ENCODE measurements around the gene CSMD2.

Gene CSMD2

DNA sequence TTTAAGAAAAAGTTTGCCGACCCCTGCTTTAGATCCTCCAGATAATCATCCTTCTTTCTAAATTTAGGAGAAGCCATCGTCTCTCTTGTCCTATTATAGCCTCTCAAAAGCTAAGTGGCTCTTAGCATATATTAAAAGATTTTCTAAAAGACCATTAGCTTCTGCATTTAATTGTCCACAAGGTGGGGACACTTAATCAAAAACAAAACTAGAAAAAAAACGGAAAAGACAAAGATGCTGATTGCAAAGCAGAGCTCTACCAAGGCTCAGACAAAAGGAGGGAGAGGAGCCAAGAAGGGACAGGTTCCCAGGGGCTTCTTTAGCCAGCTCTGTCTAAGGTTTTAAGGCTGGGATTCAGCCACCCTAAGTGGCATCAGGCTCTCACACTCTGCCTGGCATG, 429.4 kb downstream of the CSMD2 start:
- CTCF ChIA-PET, result interaction anchor here (0.9 kb wide), 1 partner anchor 172 kb away, joined by 3 read pairs; no protein-coding TSS in a partner anchor
- Mint-ChIP-seq H3K27me3 (peaks cover 5% of the 10 kb centered on the region), H3K9me3 (no peaks in the 10 kb centered on the region), H3K27ac (no peak overlapping the region), H3K36me3 (no peaks in the 10 kb centered on the region), H3K4me3 (no peak overlapping the region), H3K4me1 (no peaks in the 10 kb centered on the region)
- no peak for DNase-seq

DNA sequence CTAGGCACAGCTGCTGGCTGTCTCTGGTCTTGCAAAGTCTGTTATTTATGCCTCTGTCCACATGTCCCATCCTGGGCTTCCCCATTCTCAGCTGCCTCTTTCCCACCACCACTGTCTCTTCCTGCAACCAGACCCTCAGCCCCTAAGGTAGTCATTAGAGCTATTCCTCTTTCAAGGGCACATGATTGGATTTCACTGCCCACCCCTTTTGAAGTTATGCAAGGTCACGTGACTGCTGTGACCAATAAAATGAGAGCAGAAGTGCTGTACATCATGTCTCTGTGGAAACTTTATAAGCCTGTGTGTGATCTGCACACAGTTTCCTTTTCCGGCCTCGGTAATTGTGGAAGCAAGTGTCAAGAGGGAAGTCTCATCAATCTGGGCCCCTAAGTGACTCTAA, 437.7 kb downstream of the CSMD2 start:
- Mint-ChIP-seq H3K4me1 (no peaks in the 10 kb centered on the region), H3K9me3 (no peaks in the 10 kb centered on the region), H3K36me3 (no peaks in the 10 kb centered on the region), H3K4me3 (no peak overlapping the region), H3K27me3 (peaks cover 2% of the 10 kb centered on the region), H3K27ac (no peak overlapping the region)
- DNase-seq, result no peak
- CTCF ChIA-PET, result no interaction called here

GRCh38 chr1:33726274-33726804, 438.7 kb downstream of the CSMD2 start:
- CTCF ChIA-PET, result interaction anchor here (0.5 kb wide), 1 partner anchor 153 kb away, joined by 3 read pairs; no protein-coding TSS in a partner anchor
- H3K9me3 Mint-ChIP-seq, result no peaks in the 10 kb centered on the region
- no peak overlapping the region for H3K27ac Mint-ChIP-seq
- H3K4me1 Mint-ChIP-seq, result no peaks in the 10 kb centered on the region
- no peaks in the 10 kb centered on the region for H3K27me3 Mint-ChIP-seq
- H3K4me3 Mint-ChIP-seq, result no peak overlapping the region
- H3K36me3 Mint-ChIP-seq, result no peaks in the 10 kb centered on the region
- no peak for DNase-seq

DNA sequence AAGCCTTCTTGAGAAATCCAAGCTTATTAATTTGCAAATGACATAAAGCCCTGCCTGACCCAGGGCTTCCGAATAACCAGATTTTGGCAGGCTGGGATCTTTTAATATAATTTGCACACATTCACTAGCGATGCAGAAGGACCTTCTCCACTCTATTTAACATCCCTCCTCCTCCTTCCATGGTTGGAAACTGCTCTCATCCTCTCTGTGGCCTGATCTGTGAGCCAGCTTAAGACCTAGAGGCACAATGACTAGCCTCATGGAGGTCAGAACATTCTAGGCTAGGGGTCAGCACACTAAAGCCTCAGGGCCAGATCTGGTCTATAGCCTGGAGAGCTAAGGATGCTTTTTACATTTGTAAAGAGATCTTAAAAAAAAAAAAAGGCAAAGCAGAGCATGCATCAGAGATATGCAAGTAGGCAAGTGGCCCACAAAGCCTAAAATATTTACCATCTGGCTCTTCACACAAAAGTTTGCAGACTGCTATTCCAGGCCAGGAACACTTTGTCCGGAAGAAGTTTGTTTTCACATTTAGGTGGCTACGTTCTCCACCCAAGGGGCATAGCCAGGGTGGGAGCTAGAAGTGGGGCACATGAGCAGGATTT, 439.4 kb downstream of the CSMD2 start:
- no peaks in the 10 kb centered on the region for H3K9me3 Mint-ChIP-seq
- H3K27me3 Mint-ChIP-seq, result no peaks in the 10 kb centered on the region
- CTCF ChIA-PET, result no interaction called here
- DNase-seq, result no peak
- H3K36me3 Mint-ChIP-seq, result no peaks in the 10 kb centered on the region
- H3K4me1 Mint-ChIP-seq, result no peaks in the 10 kb centered on the region
- no peak overlapping the region for H3K4me3 Mint-ChIP-seq
- no peak overlapping the region for H3K27ac Mint-ChIP-seq

DNA sequence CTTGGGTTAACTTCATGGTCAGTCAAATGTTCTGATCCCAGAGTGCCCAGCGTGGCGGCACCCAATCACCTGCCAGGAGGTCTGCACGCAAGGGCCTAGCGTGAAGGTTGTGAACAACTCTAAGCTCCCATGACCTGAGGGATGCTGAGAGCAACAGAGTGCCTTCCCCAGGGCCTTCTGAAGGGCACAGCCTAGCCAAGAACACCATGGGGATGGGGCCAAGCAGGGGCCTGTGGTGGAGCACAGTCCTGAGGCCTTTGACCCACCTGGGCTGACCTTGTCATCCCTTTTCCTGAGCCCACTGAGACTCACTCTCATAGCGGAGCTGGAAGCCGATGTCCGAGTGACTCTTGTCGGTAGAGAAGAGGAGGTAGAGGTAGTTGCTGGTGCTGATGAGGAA, 440.0 kb downstream of the CSMD2 start:
- no peak for DNase-seq
- H3K4me3 Mint-ChIP-seq, result no peak overlapping the region
- CTCF ChIA-PET, result no interaction called here
- H3K36me3 Mint-ChIP-seq, result no peaks in the 10 kb centered on the region
- no peak overlapping the region for H3K27ac Mint-ChIP-seq
- no peaks in the 10 kb centered on the region for H3K9me3 Mint-ChIP-seq
- no peaks in the 10 kb centered on the region for H3K27me3 Mint-ChIP-seq
- H3K4me1 Mint-ChIP-seq, result no peaks in the 10 kb centered on the region

- Mint-ChIP-seq H3K4me3 (no peak overlapping the region), H3K36me3 (no peaks in the 10 kb centered on the region), H3K27ac (no peak overlapping the region), H3K9me3 (no peaks in the 10 kb centered on the region), H3K4me1 (no peaks in the 10 kb centered on the region), H3K27me3 (no peaks in the 10 kb centered on the region)
- DNase-seq, result no peak
- CTCF ChIA-PET, result no interaction called here
These were observed 440.7 kb downstream of the CSMD2 start for GRCh38 chr1:33724348-33724747.

DNA sequence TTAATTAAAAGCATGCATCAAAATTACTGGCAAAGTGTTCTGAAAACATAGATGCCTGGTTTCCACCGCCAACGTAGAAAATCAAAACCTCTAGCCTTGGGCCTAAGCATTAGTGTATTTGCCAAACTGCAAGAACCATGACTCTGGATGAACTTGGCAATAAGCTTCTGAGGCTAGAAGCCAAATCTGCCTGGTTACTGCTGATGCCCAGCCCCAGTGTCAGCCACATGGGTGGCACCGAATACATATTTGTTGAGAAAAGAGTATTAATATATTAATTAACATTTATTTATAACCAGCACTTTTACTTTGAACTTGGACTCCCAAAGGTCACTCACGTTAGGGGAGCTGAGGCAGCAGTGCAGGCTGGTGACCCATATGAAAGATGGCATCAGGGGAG, 441.8 kb downstream of the CSMD2 start:
- H3K9me3 Mint-ChIP-seq, result no peaks in the 10 kb centered on the region
- no peak for DNase-seq
- H3K36me3 Mint-ChIP-seq, result no peaks in the 10 kb centered on the region
- CTCF ChIA-PET, result no interaction called here
- H3K27me3 Mint-ChIP-seq, result no peaks in the 10 kb centered on the region
- H3K27ac Mint-ChIP-seq, result no peak overlapping the region
- H3K4me3 Mint-ChIP-seq, result no peak overlapping the region
- no peaks in the 10 kb centered on the region for H3K4me1 Mint-ChIP-seq

- Mint-ChIP-seq H3K36me3 (no peaks in the 10 kb centered on the region), H3K4me3 (no peak overlapping the region), H3K9me3 (no peaks in the 10 kb centered on the region), H3K27ac (no peak overlapping the region), H3K27me3 (no peaks in the 10 kb centered on the region), H3K4me1 (no peaks in the 10 kb centered on the region)
- no peak for DNase-seq
- CTCF ChIA-PET, result interaction anchor here (1.4 to 1.8 kb wide), 2 partner anchors 9 to 89 kb away, joined by 3 to 5 read pairs; no protein-coding TSS in a partner anchor
These were observed 443.7 kb downstream of the CSMD2 start for GRCh38 chr1:33721301-33721815.

GRCh38 chr1:33719771-33720670, 445.0 kb downstream of the CSMD2 start:
- H3K36me3 Mint-ChIP-seq, result no peaks in the 10 kb centered on the region
- H3K4me1 Mint-ChIP-seq, result no peaks in the 10 kb centered on the region
- H3K4me3 Mint-ChIP-seq, result no peak overlapping the region
- no peaks in the 10 kb centered on the region for H3K9me3 Mint-ChIP-seq
- H3K27ac Mint-ChIP-seq, result no peak overlapping the region
- DNase-seq, result no peak
- H3K27me3 Mint-ChIP-seq, result no peaks in the 10 kb centered on the region
- CTCF ChIA-PET, result interaction anchor here (0.8 to 1.8 kb wide), 2 partner anchors 87 to 413 kb away, joined by 3 to 5 read pairs; no protein-coding TSS in a partner anchor

DNA sequence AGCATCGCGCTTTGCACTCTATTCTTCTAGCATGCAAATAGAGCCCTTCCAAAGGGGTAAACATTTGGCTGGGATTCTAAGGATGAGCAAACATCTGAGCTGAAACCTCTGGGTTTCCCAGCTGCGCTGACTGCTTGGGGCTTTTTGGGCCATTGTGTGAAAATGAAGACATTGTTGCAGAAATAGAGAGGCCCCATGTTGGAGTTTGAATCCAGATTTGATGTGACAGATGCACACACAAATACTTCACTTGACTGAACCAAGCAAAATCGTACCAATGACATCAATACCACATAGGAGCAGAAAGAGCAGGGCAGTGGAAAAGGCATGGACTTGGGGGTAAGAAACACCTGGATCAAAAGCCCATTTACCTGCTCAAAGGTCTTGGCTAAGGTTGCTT, 445.7 kb downstream of the CSMD2 start:
- CTCF ChIA-PET, result no interaction called here
- no peak overlapping the region for H3K4me3 Mint-ChIP-seq
- no peak overlapping the region for H3K27ac Mint-ChIP-seq
- no peaks in the 10 kb centered on the region for H3K36me3 Mint-ChIP-seq
- no peak for DNase-seq
- H3K4me1 Mint-ChIP-seq, result no peaks in the 10 kb centered on the region
- no peaks in the 10 kb centered on the region for H3K9me3 Mint-ChIP-seq
- H3K27me3 Mint-ChIP-seq, result no peaks in the 10 kb centered on the region

DNA sequence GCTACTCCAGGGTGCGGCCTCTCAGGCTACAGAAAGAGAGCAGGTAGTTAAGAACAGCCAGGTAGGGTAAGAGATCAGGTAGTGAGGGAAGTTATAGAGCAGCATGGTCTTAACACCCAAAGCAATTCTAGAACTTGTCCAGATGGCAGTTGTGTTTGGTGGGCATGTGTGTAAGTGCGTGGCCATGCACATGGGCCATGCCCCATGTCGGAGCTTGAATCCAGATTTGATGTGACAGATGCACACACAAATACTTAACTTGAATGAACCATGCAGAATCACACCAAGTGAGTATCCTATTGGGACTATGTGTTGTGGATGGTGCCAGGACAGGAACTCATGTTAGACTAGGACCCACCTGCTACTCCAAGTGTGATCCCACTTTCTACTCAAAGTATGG, 446.8 kb downstream of the CSMD2 start:
- Mint-ChIP-seq H3K36me3 (no peaks in the 10 kb centered on the region), H3K27me3 (no peaks in the 10 kb centered on the region), H3K27ac (no peak overlapping the region), H3K4me1 (no peaks in the 10 kb centered on the region), H3K4me3 (no peak overlapping the region), H3K9me3 (no peaks in the 10 kb centered on the region)
- no peak for DNase-seq
- CTCF ChIA-PET, result interaction anchor here (0.9 kb wide), 1 partner anchor 106 kb away, joined by 3 read pairs; no protein-coding TSS in a partner anchor

- Mint-ChIP-seq H3K4me1 (no peaks in the 10 kb centered on the region), H3K27ac (no peak overlapping the region), H3K27me3 (peaks cover 3% of the 10 kb centered on the region), H3K9me3 (no peaks in the 10 kb centered on the region), H3K4me3 (no peak overlapping the region), H3K36me3 (no peaks in the 10 kb centered on the region)
- CTCF ChIA-PET, result no interaction called here
- no peak for DNase-seq
These were observed 447.9 kb downstream of the CSMD2 start for GRCh38 chr1:33716976-33717688.

DNA sequence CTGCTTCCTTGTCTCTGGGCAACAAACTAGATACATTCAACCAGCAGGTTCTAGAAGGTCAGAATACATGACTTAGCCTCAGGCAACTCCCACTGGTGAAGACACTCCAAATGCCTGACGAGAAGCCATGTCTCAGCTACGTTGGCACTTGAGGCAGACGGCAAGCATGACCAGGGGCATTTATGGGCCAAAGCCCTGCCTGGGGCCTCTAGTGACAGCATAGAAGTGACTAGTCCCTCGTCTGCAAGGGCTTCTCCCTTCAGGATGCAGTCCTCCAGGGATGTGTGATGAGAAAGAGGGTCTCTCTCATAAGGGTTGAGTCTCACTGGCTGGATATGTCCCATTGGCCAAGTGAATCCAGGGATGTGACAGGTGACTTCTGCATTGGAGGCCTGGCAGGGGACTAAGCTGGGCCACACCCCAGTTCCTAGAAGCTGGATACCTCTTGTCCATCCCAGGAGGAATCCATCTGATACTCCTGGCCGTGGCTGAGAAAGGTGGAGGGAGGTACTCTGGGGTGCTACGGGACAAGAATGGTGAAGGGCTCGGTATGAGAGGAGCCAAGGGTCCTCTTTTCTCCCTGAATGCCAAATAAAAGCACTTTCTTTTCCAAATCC, 449.7 kb downstream of the CSMD2 start:
- no peaks in the 10 kb centered on the region for H3K36me3 Mint-ChIP-seq
- H3K27me3 Mint-ChIP-seq, result peaks cover 3% of the 10 kb centered on the region
- CTCF ChIA-PET, result no interaction called here

DNA sequence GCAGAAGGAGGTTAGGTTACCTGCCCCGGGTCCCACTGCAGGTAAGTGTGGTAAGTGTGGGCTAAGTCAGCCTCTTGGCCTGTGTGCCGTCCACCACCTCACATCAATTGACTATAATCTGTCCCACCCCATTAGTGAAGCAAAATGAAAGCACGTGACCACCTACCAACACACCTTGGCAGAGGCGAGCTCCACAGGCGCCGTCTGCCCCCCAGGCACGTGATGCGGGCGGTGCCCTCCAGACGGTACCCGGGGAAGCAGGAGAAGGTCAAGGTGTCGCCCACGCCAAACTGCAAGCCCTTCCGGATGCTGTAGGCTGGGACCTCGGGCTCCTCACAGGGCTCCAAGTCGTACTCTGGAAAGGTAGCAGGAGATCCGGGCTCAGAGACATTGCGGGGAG, 450.6 kb downstream of the CSMD2 start:
- no peak overlapping the region for H3K4me3 Mint-ChIP-seq
- peaks cover 3% of the 10 kb centered on the region for H3K27me3 Mint-ChIP-seq
- no peaks in the 10 kb centered on the region for H3K36me3 Mint-ChIP-seq
- no peaks in the 10 kb centered on the region for H3K4me1 Mint-ChIP-seq
- DNase-seq, result no peak
- H3K27ac Mint-ChIP-seq, result no peak overlapping the region
- CTCF ChIA-PET, result no interaction called here
- H3K9me3 Mint-ChIP-seq, result no peaks in the 10 kb centered on the region

More for the DNA sequence above, 449.7 kb downstream of the CSMD2 start:
- no peak for DNase-seq
- H3K4me1 Mint-ChIP-seq, result no peaks in the 10 kb centered on the region
- H3K27ac Mint-ChIP-seq, result no peak overlapping the region
- no peak overlapping the region for H3K4me3 Mint-ChIP-seq
- H3K9me3 Mint-ChIP-seq, result no peaks in the 10 kb centered on the region
